Hematopoietic multipotent progenitor cell treated with erythropoietin and hydrocortisone succinate and interleukin-3 and kit ligand, for 6 days (in vitro differentiated cells): ENCODE measurements around the gene ADPRH.
A peak's percentile ranks its signal among the peaks of the same experiment; 100 is the strongest.
"Not testable (repeated sequence)": the region's sequence is repeated elsewhere in the genome, so short reads cannot be mapped to it uniquely, and the experiment has no call there.

Experiments
- DNase-seq: peaks from one replicate; pipeline ENCODE4 v3.0.0-alpha.2; 2015

ADPRH gene

GRCh38 chr3:119560160-119560559 lies 19.1 kb upstream of the ADPRH start:
- no peak for DNase-seq

DNA sequence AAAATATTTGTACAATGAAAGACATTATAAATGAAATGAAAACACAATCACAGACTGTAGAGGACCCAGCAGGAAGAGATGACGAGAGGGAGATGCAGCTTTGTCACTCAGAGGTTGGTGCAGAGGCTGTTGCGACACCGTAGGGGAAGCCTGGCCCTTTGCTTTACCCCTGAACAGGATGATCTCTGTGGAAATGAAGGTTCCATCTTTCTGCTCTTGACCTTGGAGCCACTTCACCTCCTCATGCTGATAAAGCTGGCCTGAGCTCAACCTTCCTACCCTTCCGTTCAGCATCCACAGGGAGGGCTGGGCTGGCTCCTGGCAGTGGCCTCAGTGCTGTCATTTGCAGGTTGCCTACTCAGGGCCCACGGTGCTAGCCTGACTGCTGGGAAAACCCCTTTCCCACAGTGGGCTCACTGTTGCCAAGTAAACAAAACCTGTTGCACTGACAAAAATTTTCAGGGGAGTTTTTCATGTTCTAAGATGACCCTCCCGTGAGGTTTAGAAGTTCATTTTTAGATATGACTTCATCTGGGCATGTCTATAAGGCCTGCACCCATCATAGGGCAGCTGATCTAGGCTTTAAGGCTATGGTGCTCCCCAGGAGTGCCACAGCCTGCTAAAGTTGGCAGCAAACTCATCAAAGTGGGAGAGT lies 16.9 kb upstream of the ADPRH start:
- peak; percentile 56 for DNase-seq

GRCh38 chr3:119563334-119563733 lies 16.0 kb upstream of the ADPRH start:
- DNase-seq = not testable (repeated sequence)

GRCh38 chr3:119569156-119569555 lies 10.1 kb upstream of the ADPRH start:
- DNase-seq = no peak

DNA sequence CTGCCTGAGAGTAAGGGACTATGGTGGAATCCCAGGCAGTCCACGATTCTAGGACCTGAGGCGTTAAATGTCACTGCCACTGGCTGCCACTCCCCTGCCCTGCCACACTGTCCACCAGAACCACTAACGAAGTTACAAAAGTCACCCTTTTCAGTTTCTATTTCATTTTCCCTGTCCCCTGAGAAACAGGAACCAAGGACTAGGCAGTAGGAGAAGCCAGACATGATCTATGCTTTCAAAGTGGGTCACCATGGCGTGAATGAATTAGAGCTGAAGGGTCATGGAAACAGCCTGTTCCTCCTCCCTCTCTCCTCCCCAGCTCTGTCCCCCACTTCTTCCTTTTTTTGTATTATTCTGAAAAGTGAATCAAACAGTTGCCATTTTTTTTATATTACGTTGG lies 9.1 kb upstream of the ADPRH start:
- no peak for DNase-seq

DNA sequence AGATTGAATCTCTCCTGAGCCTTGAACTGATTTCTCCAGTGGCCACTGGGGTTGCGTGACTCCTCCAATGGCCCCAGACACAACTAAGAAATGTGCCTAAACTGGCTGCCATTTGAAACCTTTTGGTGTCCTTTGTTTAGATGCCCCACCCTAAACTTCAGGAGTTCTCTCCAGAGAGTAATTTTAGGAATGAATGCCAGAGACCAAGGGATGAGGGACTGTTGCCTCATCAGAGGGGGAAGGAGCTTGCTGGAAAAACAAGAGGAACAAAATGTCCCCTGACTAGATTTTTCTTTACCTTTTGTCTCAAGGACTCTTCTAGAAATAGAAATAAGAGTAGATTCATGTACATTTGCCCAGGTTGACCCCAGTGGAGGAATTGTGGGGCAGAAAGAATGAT lies 8.1 kb upstream of the ADPRH start:
- no peak for DNase-seq

DNA sequence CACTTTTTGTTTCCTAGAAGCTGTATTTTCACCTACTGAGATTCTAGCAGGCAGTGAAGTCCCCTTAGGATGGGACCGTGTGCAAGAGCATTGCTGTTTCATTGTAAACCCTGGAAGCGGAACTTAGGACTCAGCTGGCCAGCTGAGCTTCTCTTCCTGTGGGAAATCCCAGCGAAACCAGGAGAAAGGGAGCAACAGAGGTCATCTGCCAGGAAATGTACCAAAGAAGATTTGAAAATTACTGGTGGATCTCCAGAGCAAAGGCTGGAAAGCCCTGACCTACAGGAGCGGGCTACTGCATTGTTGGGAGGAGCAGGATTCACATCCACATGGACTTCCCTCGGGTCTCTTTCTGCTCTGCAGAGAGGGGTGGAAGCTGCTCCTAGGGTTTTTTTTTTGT lies 7.6 kb upstream of the ADPRH start:
- no peak for DNase-seq

DNA sequence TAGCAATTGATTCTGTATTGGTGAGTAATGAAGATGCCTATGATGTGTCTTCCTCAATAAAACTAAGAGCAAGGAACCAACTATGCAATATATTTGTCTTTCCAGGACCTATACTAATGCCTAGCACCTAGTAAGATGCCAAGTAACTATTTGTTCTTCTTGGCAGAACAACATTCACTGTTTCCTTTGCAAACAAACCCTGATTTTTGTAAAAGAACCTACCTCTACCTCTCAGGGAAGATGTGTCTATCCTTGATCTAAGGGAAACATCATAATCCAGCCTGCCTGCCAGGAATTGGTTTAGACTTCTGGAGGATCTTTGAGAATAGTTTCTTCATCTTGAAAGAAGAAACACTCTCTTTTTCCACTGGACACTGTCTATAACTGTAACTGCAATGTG lies 3.8 kb upstream of the ADPRH start:
- DNase-seq = no peak

- DNase-seq = peak; percentile 67
Measured at GRCh38 chr3:119580067-119580760, 922 bp downstream of the ADPRH start.

- DNase-seq = no peak
Measured at GRCh38 chr3:119582178-119582577, 2.9 kb downstream of the ADPRH start.

GRCh38 chr3:119585208-119585607 lies 5.9 kb downstream of the ADPRH start:
- DNase-seq = no peak

DNA sequence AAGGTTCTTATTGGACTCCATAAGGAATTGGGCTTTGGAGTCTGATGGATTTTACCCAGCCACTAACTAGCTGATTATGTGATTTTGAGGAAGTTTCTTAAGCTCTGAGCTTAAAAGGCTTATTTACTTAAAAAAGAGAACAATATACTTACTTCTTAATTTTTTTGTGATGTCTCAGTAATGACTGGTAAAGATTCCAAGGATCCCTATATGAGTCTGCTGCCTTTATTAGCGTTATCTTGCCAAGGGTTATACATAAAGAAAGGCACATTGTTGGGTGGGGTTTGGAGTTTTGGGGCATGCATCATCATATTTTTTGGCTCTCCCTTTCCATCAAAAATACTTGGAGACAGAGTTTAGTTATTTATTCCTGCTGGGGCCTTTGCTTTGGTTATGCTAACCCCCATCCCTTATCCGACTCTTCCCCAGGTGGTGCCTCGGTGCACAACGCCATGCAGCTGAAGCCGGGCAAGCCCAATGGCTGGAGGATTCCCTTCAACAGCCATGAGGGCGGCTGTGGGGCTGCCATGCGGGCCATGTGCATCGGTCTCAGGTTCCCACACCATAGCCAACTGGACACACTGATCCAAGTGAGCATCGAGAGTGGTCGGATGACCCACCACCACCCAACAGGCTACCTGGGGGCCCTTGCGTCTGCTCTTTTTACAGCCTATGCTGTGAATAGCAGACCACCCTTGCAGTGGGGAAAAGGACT lies 6.7 kb downstream of the ADPRH start:
- no peak for DNase-seq

GRCh38 chr3:119586733-119587172 lies 7.5 kb downstream of the ADPRH start:
- DNase-seq = no peak

GRCh38 chr3:119588112-119588511 lies 8.8 kb downstream of the ADPRH start:
- DNase-seq = no peak

GRCh38 chr3:119589102-119589773 lies 9.9 kb downstream of the ADPRH start:
- DNase-seq = no peak

DNA sequence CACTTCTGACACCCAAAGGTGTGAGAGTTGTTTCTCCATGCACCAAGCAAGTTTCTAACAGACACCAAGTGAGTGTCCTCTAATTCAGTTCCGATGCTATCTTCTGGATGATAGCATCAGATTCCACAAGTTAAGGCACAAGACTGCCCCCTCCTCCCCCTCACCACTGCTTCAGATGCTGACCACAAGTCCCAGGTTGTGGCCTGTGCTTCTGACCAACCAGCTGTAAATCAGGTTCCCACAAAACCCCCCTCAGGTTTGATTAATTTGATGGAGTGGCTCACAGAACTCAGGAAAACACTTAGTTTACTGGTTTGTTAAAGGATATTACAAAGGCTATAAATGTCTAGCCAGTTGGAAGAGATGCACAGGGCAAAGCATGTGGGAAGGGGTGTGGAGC lies 11.4 kb downstream of the ADPRH start:
- DNase-seq = no peak

GRCh38 chr3:119592861-119593260 lies 13.6 kb downstream of the ADPRH start:
- no peak for DNase-seq

GRCh38 chr3:119594066-119594465 lies 14.8 kb downstream of the ADPRH start:
- no peak for DNase-seq

DNA sequence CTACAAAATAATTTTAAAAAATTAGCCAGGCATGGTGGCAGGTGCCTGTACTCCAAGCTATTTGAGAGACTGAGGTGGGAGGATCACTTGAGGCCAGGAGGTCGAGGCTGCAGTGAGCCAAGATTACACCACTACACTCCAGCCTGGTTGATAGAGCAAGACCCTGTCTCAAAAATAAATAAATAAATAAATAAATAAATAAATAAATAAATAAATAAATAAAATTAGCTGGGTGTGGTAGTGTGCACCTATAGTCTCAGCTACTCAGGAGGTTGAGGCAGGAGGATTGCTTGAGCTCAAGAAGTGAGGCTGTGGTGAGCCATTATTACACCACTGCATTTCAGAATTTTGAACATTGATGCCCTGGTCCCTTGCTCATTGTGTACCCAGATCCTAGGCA lies 15.6 kb downstream of the ADPRH start:
- not testable (repeated sequence) for DNase-seq

GRCh38 chr3:119595639-119596334 lies 16.5 kb downstream of the ADPRH start:
- peak; percentile 10 for DNase-seq

DNA sequence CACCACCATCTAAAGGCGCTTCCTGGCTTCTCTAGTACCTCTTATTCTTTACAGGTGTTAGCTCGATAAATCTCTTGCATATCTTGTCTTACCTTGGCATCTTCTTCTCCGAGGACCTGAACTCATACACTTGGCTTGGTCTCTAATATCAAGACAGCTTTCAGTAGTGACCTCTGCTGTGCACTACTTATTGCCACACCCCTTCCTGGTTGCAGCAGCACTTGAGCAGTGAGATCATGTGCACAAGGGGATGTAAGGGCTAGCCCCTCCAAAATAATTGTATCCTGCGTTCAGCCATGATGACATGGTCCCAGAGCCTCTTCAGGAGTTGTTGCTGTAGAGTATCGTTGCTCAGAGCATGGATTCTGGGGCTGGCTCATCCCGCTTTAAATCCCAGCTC lies 17.1 kb downstream of the ADPRH start:
- peak; percentile 32 for DNase-seq

- DNase-seq = no peak
Measured at GRCh38 chr3:119597548-119598288, 18.4 kb downstream of the ADPRH start, which contains the start of gene PLA1A. PLA1A (plus strand) TSS chr3:119597885; CDS start chr3:119597914, 29 bp downstream.
